BLaER1 treated with 17β-estradiol and CSF1 and Interleukin-3, amounts not matched to agents 10 nM and 100 nM (cell line): ENCODE measurements around the gene EIF4B.
A peak's percentile ranks its signal among the peaks of the same experiment; 100 is the strongest.

Experiments used
- H3K27ac ChIP-seq, 11 experiments: shearing (Covaris generic); formaldehyde crosslinking; 2 replicates each; pipeline ENCODE4 v1.8.1; 2022
- H3K27me3 ChIP-seq, 11 experiments: shearing (Covaris generic); formaldehyde crosslinking; 2 replicates each; pipeline ENCODE4 v1.8.1; 2022
- H3K36me3 ChIP-seq, 11 experiments: shearing (Covaris generic); formaldehyde crosslinking; 2 replicates each; pipeline ENCODE4 v1.8.1; 2022
- H3K4me1 ChIP-seq, 10 experiments: shearing (Covaris generic); formaldehyde crosslinking; 2 replicates each; pipeline ENCODE4 v1.8.1; 2022
- H3K4me2 ChIP-seq, 11 experiments: shearing (Covaris generic); formaldehyde crosslinking; 2 replicates each; pipeline ENCODE4 v1.8.1; 2022
- H3K4me3 ChIP-seq, 10 experiments: shearing (Covaris generic); formaldehyde crosslinking; 2 replicates each; pipeline ENCODE4 v1.8.1; 2022
- H3K9ac ChIP-seq, 11 experiments: shearing (Covaris generic); formaldehyde crosslinking; 2 replicates each; pipeline ENCODE4 v1.8.1; 2022
- H3K9me3 ChIP-seq, 11 experiments: shearing (Covaris generic); formaldehyde crosslinking; replicated peaks in 1 of 11; 2 replicates each; pipeline ENCODE4 v1.8.1; 2022
- H4K20me1 ChIP-seq, 11 experiments: shearing (Covaris generic); formaldehyde crosslinking; 2 replicates each; pipeline ENCODE4 v1.8.1; 2022
- Cebpa-rat ChIP-seq, 11 experiments: shearing (Covaris generic); IDR thresholded peaks; 2 replicates each; pipeline ENCODE4 v1.8.1; 2022

EIF4B gene

DNA sequence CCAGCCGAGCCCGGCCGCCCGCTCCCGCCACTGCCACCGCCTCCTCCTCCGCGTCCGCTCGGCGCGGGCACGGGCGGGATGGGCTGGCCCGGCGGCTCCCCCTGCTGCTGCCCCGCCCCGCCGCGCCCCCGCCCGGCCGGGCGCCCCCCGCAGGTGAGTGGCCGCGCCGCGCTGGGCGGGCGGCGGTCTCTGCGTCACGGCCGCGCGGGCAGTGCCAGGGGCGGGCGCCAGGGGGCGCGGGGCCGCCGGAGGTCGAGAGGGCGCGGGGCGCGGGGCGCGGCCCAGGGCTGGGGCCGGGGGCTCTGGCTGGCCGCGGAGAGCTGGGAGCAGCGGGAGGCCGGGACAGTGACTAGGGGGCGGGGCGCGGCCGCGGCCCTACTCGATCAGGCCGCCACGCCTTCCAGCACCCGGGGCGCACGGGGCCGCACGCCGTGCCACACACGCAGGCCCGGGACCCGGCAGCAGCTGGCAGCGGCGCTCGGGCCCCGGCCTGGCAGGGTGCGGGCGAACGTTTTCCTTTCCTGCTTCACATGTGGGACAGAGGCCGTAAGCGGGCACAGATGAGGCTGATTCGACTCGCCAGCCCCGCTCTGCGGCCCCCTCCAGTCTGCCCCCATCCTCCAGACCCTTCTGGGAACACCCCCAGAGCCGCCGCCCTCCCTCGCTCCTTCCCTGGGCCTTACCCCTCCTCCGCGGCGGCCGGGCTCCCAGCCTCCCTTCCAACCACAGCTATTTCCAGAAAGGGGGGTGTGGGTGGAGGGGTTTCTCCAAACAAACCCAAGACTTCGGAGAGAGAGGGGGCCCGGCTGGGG lies 41.2 kb downstream of the EIF4B start:
- Histone ChIP-seq H3K36me3 (peaks cover 6 to 13% (median 8%) of the 10 kb centered on the region in 11 experiments; a peak in 15 of 22 replicates), H3K9ac (peak overlapping the region; percentile 79 to 90 (median 84)), H4K20me1 (peaks cover 0 to 36% (median 6%) of the 10 kb centered on the region in 11 experiments; a peak in 8 of 22 replicates), H3K27ac (peak overlapping the region; percentile 68 to 86 (median 83); a peak in 21 of 22 replicates), H3K4me2 (peak overlapping the region; percentile 82 to 99 (median 96)), H3K9me3 (no peaks in the 10 kb centered on the region), H3K4me1 (peaks cover 39 to 76% (median 58%) of the 10 kb centered on the region in 10 experiments), H3K4me3 (peak overlapping the region; percentile 63 to 76 (median 67)), H3K27me3 (no peaks in the 10 kb centered on the region)
- no peak for TF ChIP-seq Cebpa-rat (IDR thresholded peaks at IDR 0.05)

DNA sequence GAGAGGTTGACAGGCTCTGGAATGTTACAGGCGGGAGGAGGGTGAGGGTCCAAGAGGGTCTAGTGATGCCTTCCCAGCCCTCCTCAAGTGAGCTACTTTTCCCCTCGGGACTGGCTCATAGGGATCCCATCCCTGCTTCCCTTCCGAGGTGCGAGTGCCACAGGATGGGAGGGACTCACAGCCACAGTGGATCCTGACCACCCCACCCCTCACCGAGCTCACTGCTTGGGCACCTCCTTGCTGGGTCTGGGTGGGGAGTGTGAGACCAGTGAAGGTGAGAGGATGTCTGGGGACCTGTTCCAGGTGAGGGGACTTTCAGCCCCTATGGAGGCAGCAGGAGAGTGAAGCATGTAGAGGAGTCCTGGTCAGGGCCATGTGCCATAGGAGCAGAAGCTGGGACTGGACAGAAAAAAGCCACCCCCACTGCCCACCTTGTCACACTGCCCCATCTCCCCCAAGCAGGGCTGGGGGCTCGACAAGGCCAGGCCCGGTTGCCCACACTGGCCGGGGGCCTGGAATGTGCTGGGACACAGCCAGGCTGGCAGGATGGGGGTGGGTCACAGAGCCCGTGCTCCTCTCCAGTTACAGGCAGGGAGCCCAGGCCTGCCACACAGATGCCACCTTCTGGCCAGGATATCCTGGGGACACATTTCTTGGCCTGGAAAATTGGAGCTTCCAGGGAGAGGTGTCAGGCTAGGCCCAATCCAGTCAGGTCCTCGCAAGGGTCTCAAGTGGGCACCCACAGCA lies 42.0 kb downstream of the EIF4B start:
- H3K4me1 ChIP-seq = peaks cover 39 to 77% (median 58%) of the 10 kb centered on the region in 10 experiments
- H3K36me3 ChIP-seq = peaks cover 0 to 5% (median under 1%) of the 10 kb centered on the region in 11 experiments; a peak in 3 of 22 replicates
- no peaks in the 10 kb centered on the region for H3K9me3 ChIP-seq
- peak overlapping the region; percentile 80 to 99 (median 90) for H3K4me2 ChIP-seq
- no peak for TF ChIP-seq Cebpa-rat (IDR thresholded peaks at IDR 0.05)
- peak overlapping the region; percentile 63 to 76 (median 67) for H3K4me3 ChIP-seq
- peak overlapping the region; percentile 77 to 89 (median 82) for H3K9ac ChIP-seq
- peaks cover 0 to 29% (median 0%) of the 10 kb centered on the region in 11 experiments; a peak in 1 of 22 replicates for H4K20me1 ChIP-seq
- H3K27me3 ChIP-seq = no peaks in the 10 kb centered on the region
- H3K27ac ChIP-seq = peak overlapping the region; percentile 48 to 86 (median 76); a peak in 21 of 22 replicates

DNA sequence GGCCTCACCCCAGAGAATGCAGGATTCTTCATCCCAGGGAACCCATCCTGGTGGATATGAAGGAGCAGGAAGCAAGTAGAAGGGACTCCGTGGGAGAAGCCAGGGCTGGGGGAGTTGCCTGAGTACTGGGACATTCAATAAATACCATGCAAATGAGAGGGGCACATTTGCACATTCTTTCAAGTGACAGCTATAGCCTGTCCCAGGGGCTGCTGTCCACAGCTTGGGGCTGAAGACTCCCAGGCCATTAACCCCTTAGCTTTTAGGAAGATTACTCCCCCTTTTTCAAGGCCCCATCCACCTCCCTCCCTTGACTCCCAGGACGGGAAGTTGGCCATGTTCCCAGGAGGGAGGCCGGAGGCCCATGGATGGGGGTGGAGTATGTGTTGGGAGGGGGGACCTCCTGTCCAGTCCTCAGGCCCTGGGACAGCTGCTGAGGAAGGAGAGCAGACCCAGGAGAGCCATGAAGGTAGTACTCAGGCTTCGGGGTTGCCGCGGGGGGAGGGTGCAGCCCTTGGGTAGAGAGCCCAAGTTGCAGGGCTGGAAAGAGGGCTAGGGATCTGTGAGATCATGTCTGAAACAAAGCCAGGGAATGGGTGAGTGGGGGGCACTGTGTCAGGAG lies 42.6 kb downstream of the EIF4B start:
- peaks cover 46 to 82% (median 64%) of the 10 kb centered on the region in 10 experiments for H3K4me1 ChIP-seq
- no peak overlapping the region for H3K4me3 ChIP-seq
- 0 out of 22 replicates have a peak, but pooled peaks cover 0 to 22% (median 0%) of the 10 kb centered on the region in 11 experiments for H4K20me1 ChIP-seq
- TF ChIP-seq Cebpa-rat (IDR thresholded peaks at IDR 0.05) = no peak
- H3K27me3 ChIP-seq = no peaks in the 10 kb centered on the region
- peak overlapping the region in 7 of 11 experiments; percentile 81 to 89 (median 84); a peak in 4 of 22 replicates for H3K9ac ChIP-seq
- peak overlapping the region; percentile 80 to 99 (median 90) for H3K4me2 ChIP-seq
- no peaks in the 10 kb centered on the region for H3K9me3 ChIP-seq
- H3K36me3 ChIP-seq = no peaks in the 10 kb centered on the region
- peak overlapping the region in 3 of 11 experiments; percentile 9 to 85 (median 56); a peak in 6 of 22 replicates for H3K27ac ChIP-seq

DNA sequence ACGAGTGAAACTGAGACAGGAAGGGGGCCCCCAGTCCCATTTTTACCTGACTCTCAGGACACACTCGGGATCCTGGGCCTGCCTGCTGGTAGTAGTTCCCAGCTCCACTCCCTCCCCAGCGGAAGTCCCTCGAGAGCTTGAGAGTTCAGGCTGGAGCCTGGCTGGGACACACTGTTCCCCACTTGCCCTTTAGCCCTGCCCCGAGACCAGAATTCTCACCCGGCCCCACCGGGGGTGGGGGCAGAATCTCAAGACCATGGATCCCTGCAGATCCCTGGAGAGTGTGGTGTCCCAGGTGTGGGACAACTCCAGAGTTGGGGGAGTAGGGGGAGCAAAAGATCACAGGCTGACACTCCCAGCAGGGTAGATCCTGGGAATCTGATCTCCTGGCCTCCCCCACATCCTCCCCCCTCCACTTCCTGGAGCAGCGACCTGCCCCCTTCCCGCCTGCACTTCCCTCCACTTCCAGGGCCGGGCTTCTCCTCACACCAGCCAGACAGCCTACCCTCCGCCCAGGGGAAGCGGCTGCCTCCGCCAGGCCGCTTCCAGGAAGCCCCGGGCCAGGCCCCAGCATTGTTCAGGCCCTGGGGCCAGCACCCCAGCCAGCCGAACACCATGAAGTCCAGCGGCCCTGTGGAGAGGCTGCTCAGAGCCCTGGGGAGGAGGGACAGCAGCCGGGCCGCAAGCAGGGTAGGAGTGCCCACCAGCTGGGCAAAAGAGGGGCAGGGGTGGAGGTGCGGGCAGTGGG lies 43.5 kb downstream of the EIF4B start, which contains the start of gene TNS2:
Gene TNS2, plus strand, starts transcription at position 495 of the 748 bp plus-strand sequence. Its CDS starts 121 bp downstream, at position 616.
- Histone ChIP-seq H3K4me3 (no peak within 1 kb of the TSS), H3K9me3 (no peaks in the 10 kb centered on the region), H3K36me3 (no peaks in the 10 kb centered on the region), H4K20me1 (0 out of 22 replicates have a peak, but pooled peaks cover 0 to 17% (median 0%) of the 10 kb centered on the region in 11 experiments), H3K27ac (peak within 1 kb of the TSS in 9 of 11 experiments; percentile 23 to 56 (median 48); a peak in 14 of 22 replicates), H3K4me1 (peaks cover 50 to 78% (median 68%) of the 10 kb centered on the region in 10 experiments), H3K9ac (peak within 1 kb of the TSS in 10 of 11 experiments; percentile 5 to 89 (median 48); a peak in 14 of 22 replicates), H3K4me2 (peak within 1 kb of the TSS; percentile 71 to 99 (median 90)), H3K27me3 (no peaks in the 10 kb centered on the region)
- no peak for TF ChIP-seq Cebpa-rat (IDR thresholded peaks at IDR 0.05)

DNA sequence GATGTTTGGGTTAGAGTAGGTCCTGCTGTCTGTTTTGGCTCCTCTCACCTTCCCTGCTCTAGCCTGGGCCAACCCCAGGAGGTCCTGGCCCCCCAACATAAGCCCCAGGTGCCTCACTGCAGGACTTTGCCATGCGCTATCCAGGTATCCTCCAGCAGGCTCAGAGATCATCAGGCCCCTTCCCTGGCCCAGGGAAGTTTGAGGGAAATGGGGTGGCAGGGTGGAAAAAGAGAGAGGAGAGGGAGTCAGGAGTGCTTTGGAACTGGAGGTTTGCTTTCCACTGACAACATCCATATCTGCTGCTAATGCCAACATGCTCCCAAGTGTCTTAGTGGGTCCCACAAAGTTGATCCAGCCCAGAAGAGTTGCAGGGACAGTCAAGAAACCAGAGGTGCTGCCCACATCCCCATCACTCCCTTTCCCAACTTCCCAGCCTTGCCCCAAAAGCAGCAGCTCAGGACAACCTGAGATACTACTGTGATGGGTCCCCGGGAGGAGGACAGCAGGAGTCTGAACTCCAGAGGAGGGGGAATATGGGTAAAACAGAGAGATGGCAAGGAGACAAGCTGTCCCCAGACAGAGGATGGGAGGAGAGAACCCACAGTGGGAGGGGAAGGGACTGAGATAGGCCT lies 44.3 kb downstream of the EIF4B start:
- no peak for TF ChIP-seq Cebpa-rat (IDR thresholded peaks at IDR 0.05)
- peak overlapping the region in 8 of 11 experiments; percentile 34 to 56 (median 48); a peak in 12 of 22 replicates for H3K27ac ChIP-seq
- H3K9me3 ChIP-seq = no peaks in the 10 kb centered on the region
- no peak overlapping the region for H3K4me3 ChIP-seq
- H3K27me3 ChIP-seq = no peaks in the 10 kb centered on the region
- 0 out of 22 replicates have a peak, but pooled peaks cover 0 to 17% (median 0%) of the 10 kb centered on the region in 11 experiments for H4K20me1 ChIP-seq
- H3K4me1 ChIP-seq = peaks cover 53 to 77% (median 68%) of the 10 kb centered on the region in 10 experiments
- no peaks in the 10 kb centered on the region for H3K36me3 ChIP-seq
- peak overlapping the region in 9 of 11 experiments; percentile 2 to 85 (median 41); a peak in 11 of 22 replicates for H3K9ac ChIP-seq
- H3K4me2 ChIP-seq = peak overlapping the region in 10 of 11 experiments; percentile 1 to 99 (median 90); a peak in 16 of 22 replicates

DNA sequence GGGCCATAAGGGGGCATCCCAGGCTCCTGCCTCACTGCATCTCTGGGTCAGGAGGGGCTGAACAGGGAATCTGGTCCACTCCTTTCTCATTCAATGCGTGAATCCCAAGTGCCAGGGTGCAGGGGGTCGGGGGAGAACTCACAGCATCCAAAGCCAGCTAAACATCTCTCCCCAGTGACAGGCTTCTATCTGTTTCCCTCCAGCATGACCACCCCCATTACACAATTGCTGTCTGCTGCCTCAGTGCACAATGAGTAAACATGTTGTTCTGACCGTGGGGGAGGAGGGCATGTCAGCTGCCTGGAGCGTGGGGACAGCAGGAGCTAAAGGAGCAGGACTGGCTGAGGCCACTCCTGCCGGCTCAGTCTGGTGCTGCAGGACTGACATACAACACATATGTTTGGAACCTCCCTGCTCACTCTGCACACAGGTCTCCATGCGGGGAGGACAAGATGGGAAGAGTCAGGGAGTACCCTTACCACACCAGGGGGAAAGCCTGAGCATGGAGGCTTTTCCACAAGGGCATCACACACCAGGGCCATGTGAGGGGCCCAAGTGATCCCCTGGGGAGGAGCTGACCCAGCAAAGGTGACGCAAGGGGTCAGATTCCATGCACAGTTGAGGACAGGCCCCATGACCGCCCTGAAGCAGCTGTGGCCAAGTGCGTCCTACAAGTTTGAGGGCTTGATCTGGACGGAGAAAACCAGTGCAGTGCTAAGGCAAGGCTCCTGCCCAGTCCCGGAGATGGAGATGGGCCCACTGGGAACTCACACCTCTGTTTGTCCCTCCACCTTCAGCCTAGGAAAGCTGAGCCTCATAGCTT lies 45.0 kb downstream of the EIF4B start:
- no peaks in the 10 kb centered on the region for H3K27me3 ChIP-seq
- no peaks in the 10 kb centered on the region for H3K9me3 ChIP-seq
- no peak overlapping the region for H3K4me3 ChIP-seq
- peak overlapping the region in 9 of 11 experiments; percentile 1 to 99 (median 90); a peak in 11 of 22 replicates for H3K4me2 ChIP-seq
- H3K27ac ChIP-seq = peak overlapping the region in 8 of 11 experiments; percentile 34 to 56 (median 48); a peak in 11 of 22 replicates
- 0 out of 22 replicates have a peak, but pooled peaks cover 0 to 17% (median 0%) of the 10 kb centered on the region in 11 experiments for H4K20me1 ChIP-seq
- no peak for TF ChIP-seq Cebpa-rat (IDR thresholded peaks at IDR 0.05)
- H3K4me1 ChIP-seq = peaks cover 46 to 69% (median 61%) of the 10 kb centered on the region in 10 experiments
- peak overlapping the region in 8 of 11 experiments; percentile 19 to 54 (median 42); a peak in 10 of 22 replicates for H3K9ac ChIP-seq
- H3K36me3 ChIP-seq = no peaks in the 10 kb centered on the region
